ENCODE results near the gene ABCA2.

DNA sequence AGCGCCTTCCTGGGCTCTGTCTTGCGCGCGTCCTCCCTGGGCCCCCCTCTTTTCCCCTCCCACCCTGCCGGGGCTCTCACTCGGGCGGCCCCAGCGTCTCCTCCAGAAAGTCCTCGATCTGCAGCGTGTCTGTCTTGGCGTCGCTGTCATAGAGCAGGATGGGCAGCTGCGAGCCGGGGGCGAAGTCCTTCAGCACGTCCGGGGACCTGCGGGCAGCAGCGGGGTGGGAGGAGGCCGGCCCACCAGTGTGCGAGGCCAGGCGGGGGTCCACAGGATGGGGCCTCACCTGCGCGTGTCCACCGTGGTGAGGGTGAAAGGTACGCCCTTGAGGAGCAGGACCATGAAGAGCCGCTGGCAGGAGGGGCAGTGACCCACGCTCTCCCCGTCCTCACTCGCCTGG, 32.7 kb downstream of the ABCA2 start:
- TF ChIP-seq, protein P1, sequence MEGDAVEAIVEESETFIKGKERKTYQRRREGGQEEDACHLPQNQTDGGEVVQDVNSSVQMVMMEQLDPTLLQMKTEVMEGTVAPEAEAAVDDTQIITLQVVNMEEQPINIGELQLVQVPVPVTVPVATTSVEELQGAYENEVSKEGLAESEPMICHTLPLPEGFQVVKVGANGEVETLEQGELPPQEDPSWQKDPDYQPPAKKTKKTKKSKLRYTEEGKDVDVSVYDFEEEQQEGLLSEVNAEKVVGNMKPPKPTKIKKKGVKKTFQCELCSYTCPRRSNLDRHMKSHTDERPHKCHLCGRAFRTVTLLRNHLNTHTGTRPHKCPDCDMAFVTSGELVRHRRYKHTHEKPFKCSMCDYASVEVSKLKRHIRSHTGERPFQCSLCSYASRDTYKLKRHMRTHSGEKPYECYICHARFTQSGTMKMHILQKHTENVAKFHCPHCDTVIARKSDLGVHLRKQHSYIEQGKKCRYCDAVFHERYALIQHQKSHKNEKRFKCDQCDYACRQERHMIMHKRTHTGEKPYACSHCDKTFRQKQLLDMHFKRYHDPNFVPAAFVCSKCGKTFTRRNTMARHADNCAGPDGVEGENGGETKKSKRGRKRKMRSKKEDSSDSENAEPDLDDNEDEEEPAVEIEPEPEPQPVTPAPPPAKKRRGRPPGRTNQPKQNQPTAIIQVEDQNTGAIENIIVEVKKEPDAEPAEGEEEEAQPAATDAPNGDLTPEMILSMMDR (IDR thresholded peaks at IDR 0.05) = no peak
- TF ChIP-seq SIN3A (IDR thresholded peaks at IDR 0.05; ENCODE audit: borderline replicate concordance, insufficient read depth, low read depth, low read length) (no peak), POLR2AphosphoS5 (IDR thresholded peaks at IDR 0.05; ENCODE audit: low read depth, low read length) (no peak), TCF7L2 (IDR thresholded peaks at IDR 0.05; ENCODE audit: low read depth, low read length) (no peak)
- TF ChIP-seq, protein P2, sequence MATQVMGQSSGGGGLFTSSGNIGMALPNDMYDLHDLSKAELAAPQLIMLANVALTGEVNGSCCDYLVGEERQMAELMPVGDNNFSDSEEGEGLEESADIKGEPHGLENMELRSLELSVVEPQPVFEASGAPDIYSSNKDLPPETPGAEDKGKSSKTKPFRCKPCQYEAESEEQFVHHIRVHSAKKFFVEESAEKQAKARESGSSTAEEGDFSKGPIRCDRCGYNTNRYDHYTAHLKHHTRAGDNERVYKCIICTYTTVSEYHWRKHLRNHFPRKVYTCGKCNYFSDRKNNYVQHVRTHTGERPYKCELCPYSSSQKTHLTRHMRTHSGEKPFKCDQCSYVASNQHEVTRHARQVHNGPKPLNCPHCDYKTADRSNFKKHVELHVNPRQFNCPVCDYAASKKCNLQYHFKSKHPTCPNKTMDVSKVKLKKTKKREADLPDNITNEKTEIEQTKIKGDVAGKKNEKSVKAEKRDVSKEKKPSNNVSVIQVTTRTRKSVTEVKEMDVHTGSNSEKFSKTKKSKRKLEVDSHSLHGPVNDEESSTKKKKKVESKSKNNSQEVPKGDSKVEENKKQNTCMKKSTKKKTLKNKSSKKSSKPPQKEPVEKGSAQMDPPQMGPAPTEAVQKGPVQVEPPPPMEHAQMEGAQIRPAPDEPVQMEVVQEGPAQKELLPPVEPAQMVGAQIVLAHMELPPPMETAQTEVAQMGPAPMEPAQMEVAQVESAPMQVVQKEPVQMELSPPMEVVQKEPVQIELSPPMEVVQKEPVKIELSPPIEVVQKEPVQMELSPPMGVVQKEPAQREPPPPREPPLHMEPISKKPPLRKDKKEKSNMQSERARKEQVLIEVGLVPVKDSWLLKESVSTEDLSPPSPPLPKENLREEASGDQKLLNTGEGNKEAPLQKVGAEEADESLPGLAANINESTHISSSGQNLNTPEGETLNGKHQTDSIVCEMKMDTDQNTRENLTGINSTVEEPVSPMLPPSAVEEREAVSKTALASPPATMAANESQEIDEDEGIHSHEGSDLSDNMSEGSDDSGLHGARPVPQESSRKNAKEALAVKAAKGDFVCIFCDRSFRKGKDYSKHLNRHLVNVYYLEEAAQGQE (IDR thresholded peaks at IDR 0.05; ENCODE audit: insufficient read depth in 1 of 2, low read depth in 2 of 2, low read length in 1 of 2) = no peak
